Naive thymus-derived CD8-positive, alpha-beta T cell (primary cell): ENCODE data around the gene ZNF805. TPM values are rescaled to one million over a fixed set of nuclear protein-coding genes. Genes with fewer than 3 reads are reported as not detected.

Experiments
- ATAC-seq, 2 donors: fragments of 150-1000 bp; cut with Tn5 transposase in 1 of 2; sonication (Bioruptor Pico), chemical (Tn5 transposase) in 1 of 2; 1 replicate in 1 of 2; 2 replicates in 1 of 2; pipeline ENCODE4 v1.10.0; 2021; ENCODE audit warnings: mild to moderate bottlenecking in 2 of 2, moderate library complexity in 2 of 2
- POLR2A ChIA-PET: fragments of 350-600 bp; sonication (Branson Sonifier 250); formaldehyde crosslinking; loops from one replicate; lab custom pipeline; 2021; ENCODE audit warnings: antibody characterized with exemption; lab: Charles Lee
- DNase-seq, 10 donors: peaks; one replicate each; pipeline versions ENCODE4 v3.0.0 to v3.0.0-alpha.2; 2020 to 2022
- H3K27ac Mint-ChIP-seq, 10 donors: one replicate each; pipeline ENCODE4 v1.8.0; 2020 to 2022; ENCODE audit warnings: mild to moderate bottlenecking in 10 of 10, mixed read lengths in 10 of 10, moderate library complexity in 4 of 10, inconsistent platforms in 1 of 10
- H3K27me3 Mint-ChIP-seq, 5 donors: one replicate each; pipeline ENCODE4 v1.8.0; 2021 to 2022; ENCODE audit warnings: mixed read lengths in 5 of 5
- H3K36me3 Mint-ChIP-seq, 3 donors: one replicate each; pipeline ENCODE4 v1.8.0; 2020 to 2022; ENCODE audit warnings: mixed read lengths in 3 of 3, mild to moderate bottlenecking in 2 of 3, inconsistent platforms in 1 of 3
- H3K4me1 Mint-ChIP-seq, 4 donors: one replicate each; pipeline ENCODE4 v1.8.0; 2021 to 2022; ENCODE audit warnings: mixed read lengths in 4 of 4
- H3K4me3 Mint-ChIP-seq, 10 donors: one replicate each; pipeline ENCODE4 v1.8.0; 2020 to 2022; ENCODE audit warnings: mild to moderate bottlenecking in 10 of 10, mixed read lengths in 10 of 10, moderate library complexity in 6 of 10, inconsistent platforms in 1 of 10
- H3K9me3 Mint-ChIP-seq, 9 donors: one replicate each; pipeline ENCODE4 v1.8.0; 2020 to 2022; ENCODE audit warnings: mixed read lengths in 9 of 9, mild to moderate bottlenecking in 3 of 9, inconsistent platforms in 1 of 9, moderate library complexity in 1 of 9
- polyA plus RNA-seq, 3 donors: library from polyadenylated mRNA; unstranded; fragments of 300-500 nt; fragmentation: Illumina TruSeq; gene quantifications; one replicate each; pipeline ENCODE4 v1.2.3, GENCODE V29; 2021
- total RNA-seq, 8 experiments: library from RNA in 2 of 8; stranded (reverse) in 2 of 8; gene quantifications; one replicate each; pipeline ENCODE4 v1.2.3 and lab custom pipeline; 2021 to 2026

The ZNF805 gene
- total and polyA plus RNA-seq, 5 experiments from 2014 or later: 3.2 to 24.3 (median 3.8) TPM

DNA sequence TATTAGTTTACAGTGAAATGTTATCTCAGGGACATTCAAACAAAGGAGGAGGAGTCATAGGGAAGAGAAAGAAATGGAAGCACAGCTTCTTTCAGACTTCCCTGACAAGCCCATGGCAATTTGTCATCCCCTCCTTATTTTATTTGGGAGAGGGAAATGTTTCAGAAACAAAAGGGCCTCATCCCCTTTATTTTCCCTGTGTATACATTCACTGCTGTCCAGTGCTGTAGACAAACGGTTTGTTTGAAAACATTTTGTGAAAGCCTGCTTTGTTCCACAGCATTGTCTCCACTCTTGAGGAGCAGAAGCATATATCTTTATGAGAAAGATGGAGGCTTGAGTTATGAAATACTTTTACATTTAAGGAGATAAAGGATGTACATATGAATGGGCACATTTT, 52.1 kb downstream of the ZNF805 start:
- POLR2A ChIA-PET: no interaction called here
- Mint-ChIP-seq H3K4me3 (no peak overlapping the region), H3K4me1 (peaks cover 0 to 12% (median 6%) of the 10 kb centered on the region in 4 donors), H3K9me3 (peaks cover 29 to 97% (median 54%) of the 10 kb centered on the region in 9 donors), H3K27ac (no peak overlapping the region), H3K36me3 (peaks cover 79 to 97% (median 94%) of the 10 kb centered on the region in 3 donors), H3K27me3 (no peaks in the 10 kb centered on the region)
- ATAC-seq (no peak), DNase-seq (no peak)

DNA sequence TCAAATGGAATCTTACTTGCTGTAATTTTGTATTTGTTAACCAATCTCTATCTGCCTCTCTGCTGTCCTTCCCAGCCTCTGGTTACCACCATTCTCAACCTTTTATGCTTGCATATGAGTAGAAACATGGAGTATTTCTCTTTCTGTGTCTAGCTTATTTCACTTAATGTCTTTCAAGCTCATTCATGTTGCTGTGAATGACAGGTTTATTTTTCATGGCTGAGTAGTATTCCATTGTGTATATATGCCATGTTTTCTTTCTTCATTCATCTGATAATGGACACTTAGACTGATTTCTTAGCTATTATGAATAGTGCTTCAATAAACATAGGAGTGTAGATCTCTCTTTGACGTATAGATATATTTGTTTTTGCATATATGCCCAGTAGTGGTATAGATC, 53.3 kb downstream of the ZNF805 start:
- ATAC-seq (no peak), DNase-seq (no peak)
- no peak overlapping the region for H3K27ac Mint-ChIP-seq
- H3K4me1 Mint-ChIP-seq: peaks cover under 1 to 16% (median 6%) of the 10 kb centered on the region in 4 donors
- peaks cover 75 to 97% (median 94%) of the 10 kb centered on the region in 3 donors for H3K36me3 Mint-ChIP-seq
- POLR2A ChIA-PET: no interaction called here
- no peaks in the 10 kb centered on the region for H3K27me3 Mint-ChIP-seq
- peaks cover 33 to 97% (median 57%) of the 10 kb centered on the region in 9 donors for H3K9me3 Mint-ChIP-seq
- H3K4me3 Mint-ChIP-seq: peak overlapping the region in 1 of 10 donors; percentile 49

DNA sequence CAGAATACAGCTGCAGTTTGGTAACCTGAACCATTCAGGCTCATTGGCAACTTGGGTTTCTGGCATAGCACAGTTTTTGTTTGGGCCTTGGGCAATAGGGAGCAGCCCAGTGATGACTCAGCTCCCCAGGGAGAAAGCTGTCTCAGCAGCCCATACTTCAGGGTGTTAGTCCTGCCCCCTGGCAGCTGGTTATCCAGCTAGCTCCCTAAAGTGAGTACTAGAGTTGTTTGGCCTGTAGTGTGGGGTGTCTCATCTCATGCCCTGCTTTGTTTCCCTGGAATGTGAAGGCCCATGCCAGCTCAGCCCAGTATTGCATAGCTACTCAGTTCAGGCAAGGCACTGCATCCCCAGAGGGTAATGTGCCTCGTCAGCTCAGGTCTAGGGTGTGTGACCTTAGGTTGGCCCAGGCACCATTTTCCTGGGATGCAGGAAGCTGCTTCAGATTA, 61.6 kb downstream of the ZNF805 start:
- no peak overlapping the region for H3K27ac Mint-ChIP-seq
- ATAC-seq (no peak), DNase-seq (no peak)
- POLR2A ChIA-PET: interaction anchor here (1.0 to 1.2 kb wide), 2 partner anchors 18 to 61 kb away, joined by 3 to 4 read pairs; partner anchors contain the start of genes ZNF543 and ZNF805
- H3K4me3 Mint-ChIP-seq: no peak overlapping the region
- H3K9me3 Mint-ChIP-seq: peaks cover 10 to 82% (median 27%) of the 10 kb centered on the region in 9 donors
- peaks cover 6 to 12% (median 9%) of the 10 kb centered on the region in 4 donors for H3K4me1 Mint-ChIP-seq
- peaks cover 37 to 77% (median 75%) of the 10 kb centered on the region in 3 donors for H3K36me3 Mint-ChIP-seq
- H3K27me3 Mint-ChIP-seq: no peaks in the 10 kb centered on the region

DNA sequence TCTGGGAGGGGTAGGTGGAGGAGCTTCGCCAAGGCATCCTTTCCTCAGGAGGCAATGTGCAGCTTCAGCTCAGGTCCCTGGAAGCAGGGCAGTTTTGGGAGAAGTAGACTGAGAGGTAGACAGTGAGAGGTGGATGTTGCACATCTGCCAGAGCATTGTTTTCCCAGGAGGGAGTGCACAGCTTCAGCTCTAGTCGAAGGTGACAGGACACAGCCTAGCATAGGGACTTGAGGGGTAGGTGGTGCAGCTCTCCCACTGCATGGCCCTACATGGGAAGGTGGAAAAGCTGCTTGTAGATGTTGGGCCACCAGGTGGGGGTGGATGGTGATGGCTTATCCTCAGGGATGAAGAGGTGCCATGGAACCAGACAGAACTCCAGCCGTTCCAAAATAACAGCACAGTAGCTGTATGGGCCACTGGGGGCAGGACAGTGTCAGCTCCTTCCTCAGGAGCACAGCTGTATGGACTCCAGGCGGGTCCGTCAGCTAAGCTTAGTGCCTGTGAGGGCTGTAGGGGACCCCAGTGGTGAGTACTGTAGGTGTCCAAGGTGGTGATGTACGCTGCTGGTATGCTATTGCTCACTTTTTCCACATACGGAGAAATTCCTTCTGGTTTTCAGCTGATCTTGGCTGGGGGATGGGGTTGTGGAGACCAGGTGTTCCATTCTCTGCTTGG, 62.4 kb downstream of the ZNF805 start:
- Mint-ChIP-seq H3K27me3 (no peaks in the 10 kb centered on the region), H3K4me3 (peak overlapping the region in 1 of 10 donors; percentile 10), H3K4me1 (peaks cover 5 to 12% (median 7%) of the 10 kb centered on the region in 4 donors), H3K9me3 (peaks cover 6 to 75% (median 22%) of the 10 kb centered on the region in 9 donors), H3K27ac (peak overlapping the region in 1 of 10 donors; percentile 25), H3K36me3 (peaks cover 29 to 70% (median 68%) of the 10 kb centered on the region in 3 donors)
- DNase-seq (no peak), ATAC-seq (no peak)
- POLR2A ChIA-PET: interaction anchor here (1.0 to 1.2 kb wide), 3 partner anchors 15 to 62 kb away, joined by 3 to 4 read pairs (median 3); partner anchors contain the start of genes ZNF543 and ZNF805

Other genes with a start within 250 kb of the ZNF805 start
- gene USP29, start 120.6 kb upstream of the ZNF805 start, total RNA-seq: not detected
- not detected for gene USP29, start 120.6 kb upstream of the ZNF805 start, polyA plus RNA-seq
- not detected for gene ZIM3, start 95.4 kb upstream of the ZNF805 start, total RNA-seq
- not detected for gene ZIM3, start 95.4 kb upstream of the ZNF805 start, polyA plus RNA-seq
- not detected for gene DUXA, start 73.1 kb upstream of the ZNF805 start, total RNA-seq
- not detected for gene DUXA, start 73.1 kb upstream of the ZNF805 start, polyA plus RNA-seq
- 10 to 100 TPM; 77.4 to 77.6 TPM for gene ZNF264, start 49.1 kb upstream of the ZNF805 start, total RNA-seq
- 10 to 100 TPM; 21.7 to 30.6 (median 29.2) TPM for gene ZNF264, start 49.1 kb upstream of the ZNF805 start, polyA plus RNA-seq
- gene AURKC, start 9.6 kb upstream of the ZNF805 start, total RNA-seq: 1 to 10 TPM; 1.0 to 2.0 TPM
- not detected for gene AURKC, start 9.6 kb upstream of the ZNF805 start, polyA plus RNA-seq
- 10 to 100 TPM; 74.4 to 85.3 TPM for gene ZNF460, start 39.9 kb downstream of the ZNF805 start, total RNA-seq
- 1 to 10 TPM; 5.4 to 9.4 (median 6.0) TPM for gene ZNF460, start 39.9 kb downstream of the ZNF805 start, polyA plus RNA-seq
- 10 to 100 TPM; 13.1 to 13.7 TPM for gene ZNF543, start 79.8 kb downstream of the ZNF805 start, total RNA-seq
- gene ZNF543, start 79.8 kb downstream of the ZNF805 start, polyA plus RNA-seq: 1 to 10 TPM in 2 of 3 donors, under 1 TPM in 1; 0.98 to 6.4 (median 2.7) TPM
- 10 to 100 TPM; 17.2 TPM for gene ZNF304, start 110.6 kb downstream of the ZNF805 start, total RNA-seq
- 1 to 10 TPM; 1.5 to 3.3 (median 1.7) TPM for gene ZNF304, start 110.6 kb downstream of the ZNF805 start, polyA plus RNA-seq
- gene TRAPPC2B, start 122.9 kb downstream of the ZNF805 start, total RNA-seq: 10 to 100 TPM; 12.2 to 15.6 TPM
- gene TRAPPC2B, start 122.9 kb downstream of the ZNF805 start, polyA plus RNA-seq: 10 to 100 TPM; 15.0 to 20.5 (median 19.1) TPM
- gene ZNF547, start 122.9 kb downstream of the ZNF805 start, total RNA-seq: 1 to 10 TPM; 7.3 to 7.4 TPM
- gene ZNF547, start 122.9 kb downstream of the ZNF805 start, polyA plus RNA-seq: 1 to 10 TPM in 1 of 3 donors, under 1 TPM in 2; 0.28 to 1.2 (median 0.34) TPM
- 10 to 100 TPM; 91.9 to 96.6 TPM for gene ZNF548, start 149.2 kb downstream of the ZNF805 start, total RNA-seq
- gene ZNF548, start 149.2 kb downstream of the ZNF805 start, polyA plus RNA-seq: 10 to 100 TPM; 11.8 to 16.5 (median 12.2) TPM
- 10 to 100 TPM; 23.9 to 27.1 TPM for gene ZNF17, start 170.5 kb downstream of the ZNF805 start, total RNA-seq
- 1 to 10 TPM; 2.9 to 5.8 (median 4.5) TPM for gene ZNF17, start 170.5 kb downstream of the ZNF805 start, polyA plus RNA-seq
- 10 to 100 TPM; 19.4 to 20.3 TPM for gene ZNF749, start 194.7 kb downstream of the ZNF805 start, total RNA-seq
- gene ZNF749, start 194.7 kb downstream of the ZNF805 start, polyA plus RNA-seq: 10 to 100 TPM in 2 of 3 donors, 1 to 10 TPM in 1; 8.6 to 35.4 (median 22.2) TPM
- gene VN1R1, start 216.5 kb downstream of the ZNF805 start, total RNA-seq: 1 to 10 TPM; 1.4 to 2.2 TPM
- gene VN1R1, start 216.5 kb downstream of the ZNF805 start, polyA plus RNA-seq: under 1 TPM; 0.17 to 0.32 (median 0.20) TPM
- gene ZNF772, start 236.9 kb downstream of the ZNF805 start, total RNA-seq: 10 to 100 TPM; 20.9 to 23.8 TPM
- 1 to 10 TPM; 2.6 to 3.4 (median 2.9) TPM for gene ZNF772, start 236.9 kb downstream of the ZNF805 start, polyA plus RNA-seq
- gene ZNF419, start 247.1 kb downstream of the ZNF805 start, total RNA-seq: 10 to 100 TPM; 29.2 to 31.2 TPM
- 10 to 100 TPM in 1 of 3 donors, 1 to 10 TPM in 2; 5.6 to 12.3 (median 5.8) TPM for gene ZNF419, start 247.1 kb downstream of the ZNF805 start, polyA plus RNA-seq